HepG2 (cell line): ENCODE measurements around the gene COL18A1. TPM values are rescaled to one million over a fixed set of nuclear protein-coding genes. Genes with fewer than 3 reads are reported as not detected.
A peak's percentile ranks its signal among the peaks of the same experiment; 100 is the strongest.

Source experiments
- FOXC1 ChIP-seq: sonication (generic); formaldehyde crosslinking; IDR thresholded peaks from 2 replicates; pipeline ENCODE4 v1.8.0; 2022; ENCODE audit warnings: mild to moderate bottlenecking, missing genetic modification reagents, borderline replicate concordance
- MAZ ChIP-seq, 2 experiments: sonication (generic) in 1 of 2; formaldehyde crosslinking in 1 of 2; IDR thresholded peaks; 2 replicates each; pipeline versions ENCODE4 v1.5.0 to v1.6.1; 2012 to 2020; ENCODE audit warnings: low read depth in 2 of 2, mild to moderate bottlenecking in 2 of 2, borderline replicate concordance in 1 of 2, improper control_type of control experiment in 1 of 2, low read length in 1 of 2, missing genetic modification reagents in 1 of 2, moderate library complexity in 1 of 2
- MTA1 ChIP-seq: sonication (generic); formaldehyde crosslinking; IDR thresholded peaks from 2 replicates; pipeline ENCODE4 v1.4.0; 2020; ENCODE audit warnings: missing genetic modification reagents, mild to moderate bottlenecking, borderline replicate concordance
- MXI1 ChIP-seq: IDR thresholded peaks from 3 replicates; pipeline ENCODE4 v1.6.1; 2012; ENCODE audit warnings: low read depth, low read length, inconsistent platforms, borderline replicate concordance
- PCBP1 ChIP-seq: fragments of 200-400 bp; formaldehyde crosslinking; IDR thresholded peaks from 2 replicates; pipeline ENCODE4 v1.6.1; 2017; ENCODE audit warnings: mild to moderate bottlenecking, low read depth, low read length, borderline replicate concordance
- PHF21A ChIP-seq: sonication (generic); formaldehyde crosslinking; IDR thresholded peaks from 2 replicates; pipeline ENCODE4 v1.5.0; 2020; ENCODE audit warnings: mild to moderate bottlenecking, missing genetic modification reagents
- PPARG ChIP-seq: conservative IDR thresholded peaks from 2 replicates; pipeline ENCODE4 v1.6.1; 2016; ENCODE audit warnings: missing biosample characterization, missing genetic modification reagents
- RFX5 ChIP-seq: IDR thresholded peaks from 2 replicates; pipeline ENCODE4 v1.6.1; 2011; ENCODE audit warnings: low read depth, low read length, improper control_type of control experiment
- RXRB ChIP-seq: IDR thresholded peaks from 2 replicates; pipeline ENCODE4 v1.6.1; 2016; ENCODE audit warnings: borderline replicate concordance, missing genetic modification reagents, missing compliant biosample characterization
- SMARCC2 ChIP-seq: fragments of 450-650 bp; IDR thresholded peaks from 2 replicates; pipeline ENCODE4 v1.6.1; 2017; ENCODE audit warnings: antibody characterized with exemption, mild to moderate bottlenecking
- SP2 ChIP-seq: sonication (generic); formaldehyde crosslinking; IDR thresholded peaks from 2 replicates; pipeline ENCODE4 v1.5.1; 2020; ENCODE audit warnings: mild to moderate bottlenecking, missing genetic modification reagents
- TBL1XR1 ChIP-seq: fragments of 150-350 bp; IDR thresholded peaks from 2 replicates; pipeline ENCODE4 v1.6.1; 2014; ENCODE audit warnings: borderline replicate concordance, low read length; ENCODE audit not compliant: partially characterized antibody
- ZNF263 ChIP-seq: sonication (generic); formaldehyde crosslinking; IDR thresholded peaks from 2 replicates; pipeline ENCODE4 v1.4.0; 2020; ENCODE audit warnings: missing genetic modification reagents
- ZNF274 ChIP-seq: sonication (generic); formaldehyde crosslinking; IDR thresholded peaks from 2 replicates; pipeline ENCODE4 v1.5.1; 2020; ENCODE audit warnings: mild to moderate bottlenecking, missing genetic modification reagents
- polyA plus RNA-seq, 8 experiments: library from polyadenylated mRNA; depleted of rRNA in 3 of 8; stranded (reverse) in 7 of 8; unstranded in 1 of 8; fragments of >200 nt; fragmentation: Illumina TruSeq in 4 of 8; extraction: Trizol in 4 of 8; gene quantifications; 2 replicates each; pipeline versions ENCODE4 v1.2.1 to v1.2.3, GENCODE V29; 2011 to 2016; ENCODE audit warnings: low read depth in 4 of 8, missing spikeins in 1 of 8, mixed read lengths in 1 of 8; ENCODE audit not compliant: insufficient read depth in 1 of 8
- total RNA-seq, 5 experiments: library from RNA; depleted of rRNA; stranded (reverse); fragments of >200 nt; fragmentation: Illumina TruSeq; extraction: Trizol; gene quantifications; 2 replicates each; pipeline ENCODE4 v1.2.3, GENCODE V29; 2016; ENCODE audit warnings: low read depth in 1 of 5
- TF ChIP-seq, protein P1 (sequence below): sonication (generic); formaldehyde crosslinking; IDR thresholded peaks from 2 replicates; pipeline ENCODE4 v1.5.1; 2020; ENCODE audit warnings: mild to moderate bottlenecking, missing genetic modification reagents, moderate library complexity
- TF ChIP-seq, protein P2 (sequence below): sonication (generic); formaldehyde crosslinking; IDR thresholded peaks from 2 replicates; pipeline ENCODE4 v1.4.0; 2020; ENCODE audit warnings: missing genetic modification reagents
- TF ChIP-seq, protein P3 (sequence below): sonication (generic); formaldehyde crosslinking; IDR thresholded peaks from 2 replicates; pipeline ENCODE4 v1.5.1; 2020; ENCODE audit warnings: missing genetic modification reagents, mild to moderate bottlenecking, borderline replicate concordance
- TF ChIP-seq, protein P4 (sequence below): sonication (generic); formaldehyde crosslinking; IDR thresholded peaks from 2 replicates; pipeline ENCODE4 v1.4.0; 2020; ENCODE audit warnings: missing genetic modification reagents, mild to moderate bottlenecking, borderline replicate concordance

COL18A1 gene
- total and polyA plus RNA-seq, 2 of the 13 experiments (the other 11 are each of a cell fraction or from before 2014, with no cell fraction given), result 79.0 to 102 TPM

DNA sequence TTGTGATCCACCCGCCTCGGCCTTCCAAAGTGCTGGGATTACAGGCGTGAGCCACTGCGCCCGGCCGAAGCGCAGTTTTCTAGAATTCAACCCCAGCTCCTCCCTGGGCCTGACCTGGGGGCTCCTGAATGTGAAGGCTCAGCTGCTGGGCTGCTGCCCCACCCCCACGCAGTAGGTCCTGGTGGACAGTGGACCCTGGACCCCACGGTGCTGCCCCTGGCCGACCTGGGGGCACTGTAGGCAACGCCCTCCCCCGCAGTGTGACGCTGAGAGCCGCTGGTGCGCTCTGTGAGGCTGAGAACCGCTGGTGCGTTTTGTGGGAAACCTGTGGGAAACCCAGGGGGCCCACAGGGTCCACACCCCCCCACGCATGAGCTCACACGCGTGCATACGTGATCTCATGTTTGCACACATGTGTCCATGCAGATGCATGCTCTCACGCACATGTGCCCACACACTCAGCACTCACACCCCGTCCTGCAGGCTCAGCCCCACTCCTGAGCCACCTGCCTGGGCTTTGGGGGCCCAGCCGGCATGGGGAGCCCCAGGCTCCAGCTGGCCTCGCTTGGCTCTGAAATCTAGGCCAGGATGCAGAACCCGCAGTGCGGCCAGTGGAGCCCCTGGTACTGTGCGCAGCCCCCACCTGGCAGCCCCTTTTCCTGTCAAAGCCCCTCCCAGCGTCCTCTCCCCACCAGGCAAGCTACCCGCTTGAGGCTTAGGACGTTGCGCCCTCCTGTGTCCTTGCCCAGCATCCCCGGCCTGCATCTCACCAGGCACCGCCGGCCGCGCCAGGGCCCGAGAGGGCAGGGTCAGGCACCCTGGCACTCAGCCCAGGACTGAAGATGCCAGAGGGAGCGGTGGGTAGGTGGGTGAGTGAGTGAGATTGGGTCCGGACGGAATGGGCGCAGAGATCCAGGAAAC lies 67.7 kb downstream of the COL18A1 start (continued):
- TF ChIP-seq, protein P1, sequence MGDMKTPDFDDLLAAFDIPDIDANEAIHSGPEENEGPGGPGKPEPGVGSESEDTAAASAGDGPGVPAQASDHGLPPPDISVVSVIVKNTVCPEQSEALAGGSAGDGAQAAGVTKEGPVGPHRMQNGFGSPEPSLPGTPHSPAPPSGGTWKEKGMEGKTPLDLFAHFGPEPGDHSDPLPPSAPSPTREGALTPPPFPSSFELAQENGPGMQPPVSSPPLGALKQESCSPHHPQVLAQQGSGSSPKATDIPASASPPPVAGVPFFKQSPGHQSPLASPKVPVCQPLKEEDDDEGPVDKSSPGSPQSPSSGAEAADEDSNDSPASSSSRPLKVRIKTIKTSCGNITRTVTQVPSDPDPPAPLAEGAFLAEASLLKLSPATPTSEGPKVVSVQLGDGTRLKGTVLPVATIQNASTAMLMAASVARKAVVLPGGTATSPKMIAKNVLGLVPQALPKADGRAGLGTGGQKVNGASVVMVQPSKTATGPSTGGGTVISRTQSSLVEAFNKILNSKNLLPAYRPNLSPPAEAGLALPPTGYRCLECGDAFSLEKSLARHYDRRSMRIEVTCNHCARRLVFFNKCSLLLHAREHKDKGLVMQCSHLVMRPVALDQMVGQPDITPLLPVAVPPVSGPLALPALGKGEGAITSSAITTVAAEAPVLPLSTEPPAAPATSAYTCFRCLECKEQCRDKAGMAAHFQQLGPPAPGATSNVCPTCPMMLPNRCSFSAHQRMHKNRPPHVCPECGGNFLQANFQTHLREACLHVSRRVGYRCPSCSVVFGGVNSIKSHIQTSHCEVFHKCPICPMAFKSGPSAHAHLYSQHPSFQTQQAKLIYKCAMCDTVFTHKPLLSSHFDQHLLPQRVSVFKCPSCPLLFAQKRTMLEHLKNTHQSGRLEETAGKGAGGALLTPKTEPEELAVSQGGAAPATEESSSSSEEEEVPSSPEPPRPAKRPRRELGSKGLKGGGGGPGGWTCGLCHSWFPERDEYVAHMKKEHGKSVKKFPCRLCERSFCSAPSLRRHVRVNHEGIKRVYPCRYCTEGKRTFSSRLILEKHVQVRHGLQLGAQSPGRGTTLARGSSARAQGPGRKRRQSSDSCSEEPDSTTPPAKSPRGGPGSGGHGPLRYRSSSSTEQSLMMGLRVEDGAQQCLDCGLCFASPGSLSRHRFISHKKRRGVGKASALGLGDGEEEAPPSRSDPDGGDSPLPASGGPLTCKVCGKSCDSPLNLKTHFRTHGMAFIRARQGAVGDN (CRISPR knock-in tag), result peak; percentile 71
- peak; percentile 27 for TF ChIP-seq TBL1XR1
- no peak for TF ChIP-seq PHF21A (CRISPR knock-in tag)
- peak; percentile 76; the same call in 1 of the 2 replicates for TF ChIP-seq MTA1
- no peak for TF ChIP-seq ZNF263 (CRISPR knock-in tag)
- no peak for TF ChIP-seq MAZ (IDR thresholded peaks at IDR 0.05; ENCODE audit: borderline replicate concordance, low read depth, low read length)
- peak; percentile 73 for TF ChIP-seq MAZ (CRISPR knock-in tag; IDR thresholded peaks at IDR 0.05; ENCODE audit: low read depth)
- TF ChIP-seq PPARG, result no peak
- TF ChIP-seq, protein P2, sequence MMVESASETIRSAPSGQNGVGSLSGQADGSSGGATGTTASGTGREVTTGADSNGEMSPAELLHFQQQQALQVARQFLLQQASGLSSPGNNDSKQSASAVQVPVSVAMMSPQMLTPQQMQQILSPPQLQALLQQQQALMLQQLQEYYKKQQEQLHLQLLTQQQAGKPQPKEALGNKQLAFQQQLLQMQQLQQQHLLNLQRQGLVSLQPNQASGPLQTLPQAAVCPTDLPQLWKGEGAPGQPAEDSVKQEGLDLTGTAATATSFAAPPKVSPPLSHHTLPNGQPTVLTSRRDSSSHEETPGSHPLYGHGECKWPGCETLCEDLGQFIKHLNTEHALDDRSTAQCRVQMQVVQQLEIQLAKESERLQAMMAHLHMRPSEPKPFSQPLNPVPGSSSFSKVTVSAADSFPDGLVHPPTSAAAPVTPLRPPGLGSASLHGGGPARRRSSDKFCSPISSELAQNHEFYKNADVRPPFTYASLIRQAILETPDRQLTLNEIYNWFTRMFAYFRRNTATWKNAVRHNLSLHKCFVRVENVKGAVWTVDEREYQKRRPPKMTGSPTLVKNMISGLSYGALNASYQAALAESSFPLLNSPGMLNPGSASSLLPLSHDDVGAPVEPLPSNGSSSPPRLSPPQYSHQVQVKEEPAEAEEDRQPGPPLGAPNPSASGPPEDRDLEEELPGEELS (CRISPR knock-in tag), result no peak; the same call in 1 of the 2 replicates
- TF ChIP-seq SP2 (CRISPR knock-in tag), result no peak
- TF ChIP-seq SMARCC2, result no peak
- TF ChIP-seq MXI1, result peak; percentile 17; the same call in 1 of the 3 replicates
- TF ChIP-seq RXRB, result peak; percentile 90
- TF ChIP-seq, protein P3, sequence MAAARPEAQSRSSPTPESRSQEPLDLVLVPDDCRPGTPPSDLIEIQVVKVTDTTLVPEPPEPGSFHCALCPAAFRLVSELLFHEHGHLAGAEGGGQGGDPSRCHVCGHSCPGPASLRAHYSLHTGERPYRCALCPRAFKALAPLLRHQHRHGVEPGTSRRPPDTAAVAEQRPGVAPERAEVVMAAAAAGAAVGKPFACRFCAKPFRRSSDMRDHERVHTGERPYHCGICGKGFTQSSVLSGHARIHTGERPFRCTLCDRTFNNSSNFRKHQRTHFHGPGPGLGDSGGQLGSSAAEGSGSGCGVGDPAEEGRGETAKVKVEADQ, result no peak
- TF ChIP-seq PCBP1, result no peak
- 0 out of 2 replicates have a peak, but pooled peaks have one; percentile 18 for TF ChIP-seq FOXC1 (CRISPR knock-in tag)
- TF ChIP-seq, protein P4, sequence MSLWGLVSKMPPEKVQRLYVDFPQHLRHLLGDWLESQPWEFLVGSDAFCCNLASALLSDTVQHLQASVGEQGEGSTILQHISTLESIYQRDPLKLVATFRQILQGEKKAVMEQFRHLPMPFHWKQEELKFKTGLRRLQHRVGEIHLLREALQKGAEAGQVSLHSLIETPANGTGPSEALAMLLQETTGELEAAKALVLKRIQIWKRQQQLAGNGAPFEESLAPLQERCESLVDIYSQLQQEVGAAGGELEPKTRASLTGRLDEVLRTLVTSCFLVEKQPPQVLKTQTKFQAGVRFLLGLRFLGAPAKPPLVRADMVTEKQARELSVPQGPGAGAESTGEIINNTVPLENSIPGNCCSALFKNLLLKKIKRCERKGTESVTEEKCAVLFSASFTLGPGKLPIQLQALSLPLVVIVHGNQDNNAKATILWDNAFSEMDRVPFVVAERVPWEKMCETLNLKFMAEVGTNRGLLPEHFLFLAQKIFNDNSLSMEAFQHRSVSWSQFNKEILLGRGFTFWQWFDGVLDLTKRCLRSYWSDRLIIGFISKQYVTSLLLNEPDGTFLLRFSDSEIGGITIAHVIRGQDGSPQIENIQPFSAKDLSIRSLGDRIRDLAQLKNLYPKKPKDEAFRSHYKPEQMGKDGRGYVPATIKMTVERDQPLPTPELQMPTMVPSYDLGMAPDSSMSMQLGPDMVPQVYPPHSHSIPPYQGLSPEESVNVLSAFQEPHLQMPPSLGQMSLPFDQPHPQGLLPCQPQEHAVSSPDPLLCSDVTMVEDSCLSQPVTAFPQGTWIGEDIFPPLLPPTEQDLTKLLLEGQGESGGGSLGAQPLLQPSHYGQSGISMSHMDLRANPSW, result no peak
- no peak for TF ChIP-seq RFX5
- no peak for TF ChIP-seq ZNF274 (CRISPR knock-in tag)
